ENCODE results near the gene HAUS7.

DNA sequence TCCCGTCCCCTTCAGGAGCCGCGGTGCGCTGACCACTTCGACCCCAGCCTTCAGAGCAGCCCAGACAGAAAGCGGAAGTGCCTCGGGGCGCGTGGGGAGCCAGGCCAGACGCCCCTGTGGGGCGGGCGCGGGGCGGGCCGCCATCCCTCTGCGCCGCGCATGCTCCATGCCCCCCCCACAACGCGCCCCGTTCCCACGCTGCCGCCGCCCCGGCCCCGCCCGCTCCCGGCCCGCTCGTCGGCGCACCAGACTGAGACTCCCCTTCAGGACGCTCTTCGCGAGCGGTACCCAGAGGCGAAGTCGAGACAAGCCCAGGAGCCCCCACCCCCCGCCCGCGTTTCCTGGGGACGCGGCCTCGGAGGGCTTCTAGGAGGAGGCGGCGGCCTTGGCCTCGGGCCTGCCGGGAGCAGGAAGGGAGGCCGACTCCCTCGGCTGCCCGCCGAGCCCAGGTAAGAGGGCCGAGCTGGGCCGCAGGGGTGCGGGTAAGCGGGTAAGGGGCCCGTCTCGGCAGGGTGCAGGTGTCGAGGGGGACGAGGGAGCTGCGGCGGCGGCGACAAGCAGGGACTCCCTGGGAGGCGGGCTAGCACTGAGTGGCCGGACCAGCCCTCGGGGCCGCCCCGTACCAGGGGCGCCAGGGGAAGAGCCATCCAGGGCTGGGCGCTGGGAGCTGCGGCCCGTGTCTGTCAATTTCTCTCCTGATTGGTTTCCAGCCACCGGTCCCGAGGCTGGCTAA, 59.0 kb downstream of the HAUS7 start, which contains the start of gene ZFP92:
- TF ChIP-seq, protein P1, sequence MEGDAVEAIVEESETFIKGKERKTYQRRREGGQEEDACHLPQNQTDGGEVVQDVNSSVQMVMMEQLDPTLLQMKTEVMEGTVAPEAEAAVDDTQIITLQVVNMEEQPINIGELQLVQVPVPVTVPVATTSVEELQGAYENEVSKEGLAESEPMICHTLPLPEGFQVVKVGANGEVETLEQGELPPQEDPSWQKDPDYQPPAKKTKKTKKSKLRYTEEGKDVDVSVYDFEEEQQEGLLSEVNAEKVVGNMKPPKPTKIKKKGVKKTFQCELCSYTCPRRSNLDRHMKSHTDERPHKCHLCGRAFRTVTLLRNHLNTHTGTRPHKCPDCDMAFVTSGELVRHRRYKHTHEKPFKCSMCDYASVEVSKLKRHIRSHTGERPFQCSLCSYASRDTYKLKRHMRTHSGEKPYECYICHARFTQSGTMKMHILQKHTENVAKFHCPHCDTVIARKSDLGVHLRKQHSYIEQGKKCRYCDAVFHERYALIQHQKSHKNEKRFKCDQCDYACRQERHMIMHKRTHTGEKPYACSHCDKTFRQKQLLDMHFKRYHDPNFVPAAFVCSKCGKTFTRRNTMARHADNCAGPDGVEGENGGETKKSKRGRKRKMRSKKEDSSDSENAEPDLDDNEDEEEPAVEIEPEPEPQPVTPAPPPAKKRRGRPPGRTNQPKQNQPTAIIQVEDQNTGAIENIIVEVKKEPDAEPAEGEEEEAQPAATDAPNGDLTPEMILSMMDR (IDR thresholded peaks at IDR 0.05; ENCODE audit: poor library complexity, severe bottlenecking): no peak
- TF ChIP-seq POLR2AphosphoS5 (IDR thresholded peaks at IDR 0.05): no peak
- no peak for TF ChIP-seq MXI1 (conservative IDR thresholded peaks at IDR 0.05; ENCODE audit: poor library complexity, severe bottlenecking)
- no peak for TF ChIP-seq RAD21 (conservative IDR thresholded peaks at IDR 0.05)

Data from neural cell (in vitro differentiated cells).